Esophagus muscularis mucosa (tissue), 4 donors: ENCODE data around the gene SRGAP3. TPM values are rescaled to one million over a fixed set of nuclear protein-coding genes. Genes with fewer than 3 reads are reported as not detected.

Experiments used
- DNase-seq: peaks from one replicate; pipeline ENCODE4 v3.0.0-alpha.2; 2017; ENCODE audit errors: extremely low spot score
- H3K27ac ChIP-seq, 4 donors: fragments of 200-600 bp; sonication (generic); replicated peaks in 1 of 4; 1 replicate in 3 of 4; 2 replicates in 1 of 4; pipeline ENCODE4 v1.5.1; 2016 to 2019; ENCODE audit warnings: mild to moderate bottlenecking in 1 of 4
- H3K27me3 ChIP-seq, 4 donors: fragments of 200-600 bp; sonication (generic); one replicate each; pipeline versions ENCODE4 v1.5.1 to v1.6.0; 2016 to 2019
- H3K36me3 ChIP-seq, 4 donors: fragments of 200-600 bp; sonication (generic); one replicate each; pipeline ENCODE4 v1.5.1; 2016 to 2019
- H3K4me1 ChIP-seq, 4 donors: fragments of 200-600 bp; sonication (generic); one replicate each; pipeline ENCODE4 v1.5.1; 2016 to 2019
- H3K4me3 ChIP-seq, 4 donors: fragments of 200-600 bp; sonication (generic); 1 replicate in 2 of 4; 2 replicates in 2 of 4; pipeline ENCODE4 v1.5.1; 2016 to 2019; ENCODE audit warnings: mild to moderate bottlenecking in 4 of 4, moderate library complexity in 1 of 4
- H3K9me3 ChIP-seq, 4 donors: fragments of 200-600 bp; sonication (generic); 1 replicate in 3 of 4; 2 replicates in 1 of 4; pipeline ENCODE4 v1.5.1; 2016 to 2019
- EP300 ChIP-seq: sonication (generic); formaldehyde crosslinking; IDR thresholded peaks from one replicate; pipeline ENCODE4 v1.6.1; 2017; ENCODE audit warnings: antibody characterized with exemption
- POLR2A ChIP-seq: fragments of 450-650 bp; IDR thresholded peaks from one replicate; pipeline ENCODE4 v1.6.1; 2017; ENCODE audit warnings: antibody characterized with exemption, moderate library complexity, mild to moderate bottlenecking, low read depth
- POLR2AphosphoS5 ChIP-seq, 2 donors: sonication (generic); formaldehyde crosslinking; IDR thresholded peaks; one replicate each; pipeline ENCODE4 v1.6.1; 2017; ENCODE audit warnings: antibody characterized with exemption in 2 of 2
- WGBS: methylation state at CpG from one replicate; pipeline ENCODE4 v1.1.5; 2018; 5-methylcytosine and 5-hydroxymethylcytosine counted together
- intact Hi-C: fragments of 100-400 bp; cut with DNase I; formaldehyde crosslinking; loops from one replicate; pipeline ENCODE4 v1.15.1; 2023
- total RNA-seq, 4 donors: library from RNA; depleted of rRNA; stranded (reverse); fragments of >200 nt; gene quantifications; one replicate each; pipeline versions ENCODE4 v1.1.0 to v1.2.1, GENCODE V29; 2016
- TF ChIP-seq, protein P1 (sequence below), 3 experiments: fragments of 200-600 bp in 2 of 3; fragments of 450-650 bp in 1 of 3; sonication (generic) in 2 of 3; IDR thresholded peaks; one replicate each; pipeline ENCODE4 v1.5.1; 2017 to 2019; ENCODE audit warnings: antibody characterized with exemption in 3 of 3, mild to moderate bottlenecking in 2 of 3, moderate library complexity in 1 of 3

SRGAP3 gene
- total RNA-seq, 4 donors from 2014 or later = 2.4 to 8.6 (median 3.1) TPM

GRCh38 chr3:9111866-9112265 lies 137.6 kb downstream of the SRGAP3 start:
- H3K27ac ChIP-seq = no peak overlapping the region
- WGBS = 57% methylated on average over 5 of the region's 5 CpGs
- no peaks in the 10 kb centered on the region for H3K9me3 ChIP-seq
- no peak for DNase-seq
- intact Hi-C loops = loop anchor here (2.0 kb wide), 1 partner anchor 27 kb away; no protein-coding TSS in a partner anchor
- TF ChIP-seq POLR2A (no peak), POLR2AphosphoS5 (IDR thresholded peaks at IDR 0.05) (no peak), EP300 (no peak)
- TF ChIP-seq, protein P1, sequence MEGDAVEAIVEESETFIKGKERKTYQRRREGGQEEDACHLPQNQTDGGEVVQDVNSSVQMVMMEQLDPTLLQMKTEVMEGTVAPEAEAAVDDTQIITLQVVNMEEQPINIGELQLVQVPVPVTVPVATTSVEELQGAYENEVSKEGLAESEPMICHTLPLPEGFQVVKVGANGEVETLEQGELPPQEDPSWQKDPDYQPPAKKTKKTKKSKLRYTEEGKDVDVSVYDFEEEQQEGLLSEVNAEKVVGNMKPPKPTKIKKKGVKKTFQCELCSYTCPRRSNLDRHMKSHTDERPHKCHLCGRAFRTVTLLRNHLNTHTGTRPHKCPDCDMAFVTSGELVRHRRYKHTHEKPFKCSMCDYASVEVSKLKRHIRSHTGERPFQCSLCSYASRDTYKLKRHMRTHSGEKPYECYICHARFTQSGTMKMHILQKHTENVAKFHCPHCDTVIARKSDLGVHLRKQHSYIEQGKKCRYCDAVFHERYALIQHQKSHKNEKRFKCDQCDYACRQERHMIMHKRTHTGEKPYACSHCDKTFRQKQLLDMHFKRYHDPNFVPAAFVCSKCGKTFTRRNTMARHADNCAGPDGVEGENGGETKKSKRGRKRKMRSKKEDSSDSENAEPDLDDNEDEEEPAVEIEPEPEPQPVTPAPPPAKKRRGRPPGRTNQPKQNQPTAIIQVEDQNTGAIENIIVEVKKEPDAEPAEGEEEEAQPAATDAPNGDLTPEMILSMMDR (IDR thresholded peaks at IDR 0.05) = no peak
- H3K4me3 ChIP-seq = no peak overlapping the region
- H3K4me1 ChIP-seq = peaks cover 0 to 19% (median 10%) of the 10 kb centered on the region in 4 donors
- H3K27me3 ChIP-seq = no peaks in the 10 kb centered on the region
- H3K36me3 ChIP-seq = no peaks in the 10 kb centered on the region

DNA sequence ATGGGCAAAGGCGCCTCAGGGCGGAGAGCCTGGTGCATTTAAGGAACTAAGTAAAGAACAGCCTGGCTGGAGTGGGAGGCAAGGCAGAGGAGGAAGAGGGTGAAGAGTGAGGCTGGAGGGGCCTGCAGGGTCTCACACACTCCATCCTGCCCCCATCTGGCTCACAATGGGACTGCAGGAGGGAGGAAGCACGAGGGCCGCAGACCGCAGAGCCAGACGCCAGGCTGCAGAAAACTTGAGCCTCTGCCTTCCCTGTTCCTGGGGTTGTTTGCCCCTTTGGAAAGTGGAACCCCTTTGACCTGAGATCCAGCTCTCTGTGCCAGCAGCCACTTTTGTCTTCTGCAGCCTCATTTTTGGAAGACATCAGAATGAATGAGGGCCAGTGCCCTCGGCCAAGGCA lies 138.0 kb downstream of the SRGAP3 start:
- Histone ChIP-seq H3K9me3 (no peaks in the 10 kb centered on the region), H3K4me1 (peaks cover 0 to 19% (median 10%) of the 10 kb centered on the region in 4 donors), H3K36me3 (no peaks in the 10 kb centered on the region), H3K27me3 (no peaks in the 10 kb centered on the region), H3K4me3 (no peak overlapping the region), H3K27ac (no peak overlapping the region)
- WGBS = 88% methylated on average over 7 of the region's 7 CpGs
- intact Hi-C loops = no loop called here
- DNase-seq = no peak
- TF ChIP-seq EP300 (no peak), POLR2A (no peak), POLR2AphosphoS5 (IDR thresholded peaks at IDR 0.05) (no peak)
- TF ChIP-seq, protein P1 (IDR thresholded peaks at IDR 0.05) = no peak

DNA sequence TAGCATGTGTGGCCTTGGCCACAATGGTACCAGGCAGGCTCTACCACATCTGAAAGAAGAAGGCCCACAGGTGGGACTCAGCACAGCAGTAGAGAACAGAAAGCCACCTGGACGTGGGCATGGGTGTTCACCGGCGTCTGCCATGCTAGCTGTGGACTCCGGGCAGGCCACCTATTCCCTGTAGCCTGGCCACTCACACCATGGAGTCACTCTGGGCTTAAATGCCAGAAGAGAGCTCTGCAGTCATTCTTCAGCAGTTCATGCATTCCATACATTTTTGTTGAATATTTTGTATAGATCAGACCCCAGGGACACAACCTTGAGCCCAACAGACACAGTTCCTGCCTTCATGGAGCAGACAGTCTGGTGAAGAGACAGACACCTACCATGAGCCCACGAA lies 138.6 kb downstream of the SRGAP3 start:
- TF ChIP-seq POLR2AphosphoS5 (IDR thresholded peaks at IDR 0.05) (no peak), POLR2A (no peak), EP300 (no peak)
- TF ChIP-seq, protein P1 (IDR thresholded peaks at IDR 0.05) = no peak
- H3K4me1 ChIP-seq = peaks cover 0 to 19% (median 10%) of the 10 kb centered on the region in 4 donors
- intact Hi-C loops = no loop called here
- DNase-seq = no peak
- no peaks in the 10 kb centered on the region for H3K36me3 ChIP-seq
- H3K4me3 ChIP-seq = no peak overlapping the region
- no peak overlapping the region for H3K27ac ChIP-seq
- H3K27me3 ChIP-seq = no peaks in the 10 kb centered on the region
- 100% methylated on average over 2 of the region's 5 CpGs for WGBS
- no peaks in the 10 kb centered on the region for H3K9me3 ChIP-seq

DNA sequence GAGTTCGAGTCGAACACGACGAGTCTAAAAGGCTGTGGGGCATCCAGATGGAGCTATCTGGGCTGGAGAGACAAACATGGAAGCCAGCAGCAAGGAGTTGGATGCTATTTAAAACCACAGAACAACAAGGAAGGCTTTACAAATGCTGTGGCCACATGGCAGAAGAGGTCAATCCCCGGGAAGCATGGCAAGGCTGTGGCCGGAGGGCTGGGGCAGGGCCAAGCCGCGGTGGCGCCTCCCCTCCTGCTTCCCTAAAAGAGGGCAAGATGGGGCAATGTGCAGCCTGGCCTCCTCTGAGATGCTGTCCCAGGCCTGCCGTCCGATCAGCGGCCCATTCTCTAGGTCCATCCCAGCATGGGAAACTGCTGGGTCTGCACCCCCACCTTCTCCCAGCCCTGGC lies 139.1 kb downstream of the SRGAP3 start:
- intact Hi-C loops = no loop called here
- H3K4me3 ChIP-seq = no peak overlapping the region
- WGBS = 95% methylated on average over 4 of the region's 12 CpGs
- no peaks in the 10 kb centered on the region for H3K27me3 ChIP-seq
- TF ChIP-seq POLR2A (no peak), EP300 (no peak), POLR2AphosphoS5 (IDR thresholded peaks at IDR 0.05) (no peak)
- TF ChIP-seq, protein P1 (IDR thresholded peaks at IDR 0.05) = no peak
- H3K36me3 ChIP-seq = no peaks in the 10 kb centered on the region
- DNase-seq = no peak
- peaks cover 0 to 19% (median 10%) of the 10 kb centered on the region in 4 donors for H3K4me1 ChIP-seq
- H3K27ac ChIP-seq = no peak overlapping the region
- H3K9me3 ChIP-seq = no peaks in the 10 kb centered on the region

DNA sequence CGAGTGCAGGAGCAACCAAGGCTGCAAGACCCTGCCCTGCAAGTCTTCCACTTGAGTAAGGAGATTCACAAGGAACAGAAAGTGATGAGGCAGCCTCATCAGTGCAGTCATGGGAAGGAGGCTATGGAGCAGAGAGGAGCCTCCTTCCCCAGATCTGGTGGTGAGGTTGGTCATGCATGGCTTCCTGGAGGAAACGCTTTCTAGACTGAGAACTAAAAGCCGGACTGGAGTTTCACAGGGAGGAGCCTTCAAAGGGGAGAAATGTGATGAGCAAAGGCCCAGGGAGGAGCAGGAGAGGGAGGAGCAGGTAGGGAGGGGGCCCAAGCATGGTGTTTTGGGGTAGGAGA lies 139.9 kb downstream of the SRGAP3 start:
- Histone ChIP-seq H3K4me1 (peaks cover 0 to 19% (median 10%) of the 10 kb centered on the region in 4 donors), H3K9me3 (no peaks in the 10 kb centered on the region), H3K4me3 (no peak overlapping the region), H3K36me3 (peaks cover 0 to 2% (median 0%) of the 10 kb centered on the region in 4 donors), H3K27ac (no peak overlapping the region), H3K27me3 (no peaks in the 10 kb centered on the region)
- DNase-seq = no peak
- WGBS = 69% methylated on average over 3 of the region's 3 CpGs
- intact Hi-C loops = no loop called here
- TF ChIP-seq EP300 (no peak), POLR2AphosphoS5 (IDR thresholded peaks at IDR 0.05) (no peak), POLR2A (no peak)
- TF ChIP-seq, protein P1 (IDR thresholded peaks at IDR 0.05) = no peak
